Hepatocyte (in vitro differentiated cells): ENCODE measurements around the gene LTB4R2. TPM values are rescaled to one million over a fixed set of nuclear protein-coding genes. Genes with fewer than 3 reads are reported as not detected.

Experiments
- DNase-seq: peaks from one replicate; pipeline ENCODE4 v3.0.0-alpha.2; 2016; ENCODE audit warnings: low spot score
- H2AFZ ChIP-seq: fragments of 200-600 bp; sonication (generic); 2 replicates; pipeline ENCODE4 v1.6.0; 2016; ENCODE audit warnings: antibody characterized with exemption, mild to moderate bottlenecking
- H3K27ac ChIP-seq: fragments of 200-600 bp; sonication (generic); 2 replicates; pipeline ENCODE4 v1.5.1; 2016; ENCODE audit warnings: mild to moderate bottlenecking
- H3K27me3 ChIP-seq: fragments of 200-600 bp; sonication (generic); 2 replicates; pipeline ENCODE4 v1.6.1; 2016
- H3K36me3 ChIP-seq: fragments of 200-600 bp; sonication (generic); replicated peaks from 2 replicates; pipeline ENCODE4 v1.5.1; 2016; ENCODE audit warnings: low read depth; ENCODE audit not compliant: insufficient read depth
- H3K4me1 ChIP-seq: fragments of 200-600 bp; sonication (generic); 2 replicates; pipeline ENCODE4 v1.5.1; 2016; ENCODE audit warnings: mild to moderate bottlenecking, moderate library complexity; ENCODE audit not compliant: insufficient read depth
- H3K4me2 ChIP-seq: fragments of 200-600 bp; sonication (generic); 2 replicates; pipeline ENCODE4 v1.6.0; 2016
- H3K4me3 ChIP-seq: fragments of 200-600 bp; sonication (generic); 2 replicates; pipeline ENCODE4 v1.5.1; 2016; ENCODE audit warnings: mild to moderate bottlenecking
- H3K79me2 ChIP-seq: fragments of 200-600 bp; sonication (generic); 2 replicates; pipeline ENCODE4 v1.6.0; 2017; ENCODE audit warnings: mild to moderate bottlenecking
- H3K9me2 ChIP-seq: fragments of 200-600 bp; sonication (generic); replicated peaks from 2 replicates; pipeline ENCODE4 v1.6.0; 2017; ENCODE audit warnings: mild to moderate bottlenecking; ENCODE audit not compliant: insufficient read depth
- H3K9me3 ChIP-seq: fragments of 200-600 bp; sonication (generic); 2 replicates; pipeline ENCODE4 v1.5.1; 2016; ENCODE audit warnings: low read depth, mild to moderate bottlenecking
- H4K20me1 ChIP-seq: fragments of 200-600 bp; sonication (generic); 2 replicates; pipeline ENCODE4 v1.6.0; 2016; ENCODE audit warnings: mild to moderate bottlenecking; ENCODE audit not compliant: insufficient read depth, poor library complexity, severe bottlenecking
- CTCF ChIP-seq: fragments of 200-600 bp; sonication (generic); IDR thresholded peaks from 2 replicates; pipeline ENCODE4 v1.5.1; 2016; ENCODE audit warnings: antibody characterized with exemption, mild to moderate bottlenecking; ENCODE audit not compliant: poor library complexity
- EZH2 ChIP-seq: fragments of 200-600 bp; sonication (generic); IDR thresholded peaks from 2 replicates; pipeline ENCODE4 v1.6.1; 2016; ENCODE audit warnings: antibody characterized with exemption, mild to moderate bottlenecking, borderline replicate concordance
- EZH2phosphoT487 ChIP-seq: fragments of 200-600 bp; sonication (generic); IDR thresholded peaks from one replicate; pipeline ENCODE4 v1.6.1; 2018; ENCODE audit warnings: antibody characterized with exemption, mild to moderate bottlenecking, low read depth, moderate library complexity; ENCODE audit not compliant: unreplicated experiment, severe bottlenecking
- WGBS: methylation state at CpG from one replicate; pipeline ENCODE4 v1.1.6; 2016; ENCODE audit warnings: low lambda C conversion rate; ENCODE audit errors: missing lambda C conversion rate; 5-methylcytosine and 5-hydroxymethylcytosine counted together
- polyA plus RNA-seq: library from polyadenylated mRNA; unstranded; fragments of >200 nt; fragmentation: Nextera tagmentation; extraction: Ambion mirVana; gene quantifications from 2 replicates; pipeline ENCODE4 v1.2.1, GENCODE V29; 2016
- total RNA-seq: library from RNA; depleted of rRNA; stranded (reverse); fragments of >200 nt; gene quantifications from 2 replicates; pipeline ENCODE4 v1.2.3, GENCODE V29; 2014

The LTB4R2 gene
- total and polyA plus RNA-seq, 2 experiments from 2014 or later: 0.92 to 3.6 TPM

- 89% methylated on average over 11 of the region's 11 CpGs for whole genome bisulfite sequencing
- no peaks in the 10 kb centered on the region for H3K27me3 ChIP-seq
- H4K20me1 ChIP-seq: no peaks in the 10 kb centered on the region
- H3K79me2 ChIP-seq: peaks cover 7% of the 10 kb centered on the region
- H3K4me3 ChIP-seq: no peak overlapping the region
- TF ChIP-seq EZH2phosphoT487 (no peak), EZH2 (no peak), CTCF (no peak)
- no peak overlapping the region for H2AFZ ChIP-seq
- no peaks in the 10 kb centered on the region for H3K36me3 ChIP-seq
- no peaks in the 10 kb centered on the region for H3K4me1 ChIP-seq
- no peak overlapping the region for H3K27ac ChIP-seq
- DNase-seq: no peak
- H3K4me2 ChIP-seq: no peak overlapping the region
- no peaks in the 10 kb centered on the region for H3K9me3 ChIP-seq
- no peaks in the 10 kb centered on the region for H3K9me2 ChIP-seq
Observed at GRCh38 chr14:24279301-24280186, 30.4 kb upstream of the LTB4R2 start.

GRCh38 chr14:24280797-24281460 is 29.0 kb upstream of the LTB4R2 start:
- no peaks in the 10 kb centered on the region for H3K36me3 ChIP-seq
- H3K27ac ChIP-seq: no peak overlapping the region
- no peak for DNase-seq
- no peak overlapping the region for H3K4me2 ChIP-seq
- H3K4me3 ChIP-seq: no peak overlapping the region
- H3K9me2 ChIP-seq: no peaks in the 10 kb centered on the region
- TF ChIP-seq CTCF (no peak), EZH2phosphoT487 (no peak), EZH2 (no peak)
- no peak overlapping the region for H2AFZ ChIP-seq
- H4K20me1 ChIP-seq: no peaks in the 10 kb centered on the region
- WGBS: 96% methylated on average over 5 of the region's 6 CpGs
- H3K9me3 ChIP-seq: no peaks in the 10 kb centered on the region
- H3K4me1 ChIP-seq: no peaks in the 10 kb centered on the region
- H3K27me3 ChIP-seq: no peaks in the 10 kb centered on the region
- peaks cover 5% of the 10 kb centered on the region for H3K79me2 ChIP-seq

- no peaks in the 10 kb centered on the region for H3K4me1 ChIP-seq
- 96% methylated on average over 7 of the region's 7 CpGs for WGBS
- H2AFZ ChIP-seq: no peak overlapping the region
- H3K4me3 ChIP-seq: no peak overlapping the region
- no peak overlapping the region for H3K27ac ChIP-seq
- H3K79me2 ChIP-seq: peaks cover 2% of the 10 kb centered on the region
- DNase-seq: no peak
- H4K20me1 ChIP-seq: no peaks in the 10 kb centered on the region
- H3K36me3 ChIP-seq: no peaks in the 10 kb centered on the region
- H3K27me3 ChIP-seq: no peaks in the 10 kb centered on the region
- no peaks in the 10 kb centered on the region for H3K9me2 ChIP-seq
- no peaks in the 10 kb centered on the region for H3K9me3 ChIP-seq
- TF ChIP-seq EZH2phosphoT487: no peak
- TF ChIP-seq CTCF: no peak
- no peak overlapping the region for H3K4me2 ChIP-seq
Observed at GRCh38 chr14:24281636-24282035, 28.3 kb upstream of the LTB4R2 start.
